GM10248 (cell line): ENCODE measurements around the gene SLC28A1.

Source experiments
- CTCF ChIA-PET: fragments of 300-600 bp; sonication (Branson Sonifier 250); formaldehyde crosslinking; extraction: SDS; loops from one replicate; lab custom pipeline; 2021; ENCODE audit warnings: antibody characterized with exemption; lab: Yijun Ruan, JAX
- POLR2A ChIA-PET: fragments of 350-650 bp; sonication (Branson Sonifier 250); formaldehyde crosslinking; extraction: SDS; loops from one replicate; lab custom pipeline; 2020; ENCODE audit warnings: antibody characterized with exemption; lab: Yijun Ruan, JAX
- DNase-seq: peaks from one replicate; pipeline ENCODE4 v3.0.0; 2012; ENCODE audit errors: extremely low spot score
- CTCF ChIP-seq: IDR thresholded peaks from 2 replicates; pipeline ENCODE4 v1.5.1; 2012; ENCODE audit warnings: mild to moderate bottlenecking, low read depth; ENCODE audit errors: extremely low read depth, missing control alignments, control extremely low read depth

The SLC28A1 gene

GRCh38 chr15:84847382-84847781 is 37.1 kb upstream of the SLC28A1 start:
- POLR2A ChIA-PET, result no interaction called here
- CTCF ChIA-PET, result no interaction called here
- TF ChIP-seq CTCF, result no peak
- no peak for DNase-seq

GRCh38 chr15:84852212-84852611 is 32.2 kb upstream of the SLC28A1 start:
- no peak for DNase-seq
- POLR2A ChIA-PET, result no interaction called here
- TF ChIP-seq CTCF, result no peak
- CTCF ChIA-PET, result interaction anchor here (1.7 kb wide), 1 partner anchor 14 kb away, joined by 3 read pairs; no protein-coding TSS in a partner anchor

GRCh38 chr15:84855136-84855535 is 29.3 kb upstream of the SLC28A1 start:
- CTCF ChIA-PET, result interaction anchor here (0.9 to 2.7 kb wide), 4 partner anchors 10 to 284 kb away, joined by 3 to 8 read pairs (median 5); no protein-coding TSS in a partner anchor
- no peak for TF ChIP-seq CTCF
- POLR2A ChIA-PET, result no interaction called here
- no peak for DNase-seq

GRCh38 chr15:84855765-84856164 is 28.7 kb upstream of the SLC28A1 start:
- TF ChIP-seq CTCF, result no peak
- DNase-seq, result no peak
- POLR2A ChIA-PET, result no interaction called here
- CTCF ChIA-PET, result interaction anchor here (2.7 kb wide), 1 partner anchor 10 kb away, joined by 8 read pairs; no protein-coding TSS in a partner anchor

- no peak for TF ChIP-seq CTCF
- POLR2A ChIA-PET, result no interaction called here
- DNase-seq, result no peak
- CTCF ChIA-PET, result no interaction called here
Observed at GRCh38 chr15:84856731-84857417, 27.6 kb upstream of the SLC28A1 start.

GRCh38 chr15:84857418-84858004 is 27.0 kb upstream of the SLC28A1 start:
- no peak for TF ChIP-seq CTCF
- DNase-seq, result no peak
- CTCF ChIA-PET, result no interaction called here
- POLR2A ChIA-PET, result no interaction called here
